GM10266 (cell line): Measurements from ENCODE around the gene MAK.
"Not testable (repeated sequence)": the region's sequence is repeated elsewhere in the genome, so short reads cannot be mapped to it uniquely, and the experiment has no call there.

Experiments used
- DNase-seq: peaks from one replicate; pipeline ENCODE4 v3.0.0; 2012; ENCODE audit errors: extremely low spot score
- TF ChIP-seq, protein P1 (sequence below): IDR thresholded peaks from 2 replicates; pipeline ENCODE4 v1.5.1; 2012; ENCODE audit warnings: mild to moderate bottlenecking, low read depth; ENCODE audit not compliant: control insufficient read depth, insufficient read depth; ENCODE audit errors: missing control alignments

MAK gene, protein sequence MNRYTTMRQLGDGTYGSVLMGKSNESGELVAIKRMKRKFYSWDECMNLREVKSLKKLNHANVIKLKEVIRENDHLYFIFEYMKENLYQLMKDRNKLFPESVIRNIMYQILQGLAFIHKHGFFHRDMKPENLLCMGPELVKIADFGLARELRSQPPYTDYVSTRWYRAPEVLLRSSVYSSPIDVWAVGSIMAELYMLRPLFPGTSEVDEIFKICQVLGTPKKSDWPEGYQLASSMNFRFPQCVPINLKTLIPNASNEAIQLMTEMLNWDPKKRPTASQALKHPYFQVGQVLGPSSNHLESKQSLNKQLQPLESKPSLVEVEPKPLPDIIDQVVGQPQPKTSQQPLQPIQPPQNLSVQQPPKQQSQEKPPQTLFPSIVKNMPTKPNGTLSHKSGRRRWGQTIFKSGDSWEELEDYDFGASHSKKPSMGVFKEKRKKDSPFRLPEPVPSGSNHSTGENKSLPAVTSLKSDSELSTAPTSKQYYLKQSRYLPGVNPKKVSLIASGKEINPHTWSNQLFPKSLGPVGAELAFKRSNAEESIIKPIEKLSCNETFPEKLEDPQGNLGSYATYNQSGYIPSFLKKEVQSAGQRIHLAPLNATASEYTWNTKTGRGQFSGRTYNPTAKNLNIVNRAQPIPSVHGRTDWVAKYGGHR

DNA sequence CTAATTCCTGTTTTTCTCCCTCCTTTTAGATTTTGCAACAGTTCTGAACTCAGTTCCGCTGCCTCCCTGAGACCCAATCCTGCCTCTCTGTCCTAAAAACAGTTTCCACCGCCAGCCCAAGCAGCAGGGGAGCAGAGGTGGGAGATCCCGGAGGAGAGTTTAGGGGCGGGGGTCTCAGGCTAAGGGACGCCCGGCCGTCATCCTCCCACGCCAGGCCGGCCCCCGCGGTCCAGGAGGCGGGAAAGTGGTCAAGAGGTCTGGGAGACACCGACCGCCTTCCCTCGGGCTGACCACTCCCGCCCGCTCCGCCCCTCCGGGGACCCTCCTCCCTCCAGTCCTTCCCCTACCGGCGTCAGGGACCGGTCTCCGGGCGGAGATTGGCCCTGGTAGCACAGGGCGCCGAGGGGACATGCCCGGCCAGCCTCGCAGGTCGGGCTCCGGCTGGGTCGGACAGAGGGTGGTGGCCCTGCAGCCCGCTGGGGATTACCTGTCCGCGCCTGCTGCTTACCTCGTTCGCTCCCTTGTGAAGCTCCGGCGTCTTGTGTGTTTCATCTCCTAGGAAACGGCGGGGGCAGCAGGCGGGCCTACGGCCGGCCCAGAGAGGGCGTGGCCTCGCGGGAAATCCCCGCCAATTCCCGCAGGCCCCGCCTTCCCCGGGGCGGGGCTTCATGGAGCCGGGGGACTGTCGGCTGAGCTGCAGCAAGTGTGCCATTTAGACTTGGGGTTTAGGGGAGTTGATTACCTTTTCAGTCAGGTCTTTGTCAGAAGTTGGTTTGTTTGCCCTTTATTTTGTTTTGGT is at the start of gene MAK:
Gene MAK (minus strand): TSS at position 545 of the 799 bp plus-strand sequence. CDS start 7,891 bp downstream, outside the sequence.
- TF ChIP-seq, protein P1, sequence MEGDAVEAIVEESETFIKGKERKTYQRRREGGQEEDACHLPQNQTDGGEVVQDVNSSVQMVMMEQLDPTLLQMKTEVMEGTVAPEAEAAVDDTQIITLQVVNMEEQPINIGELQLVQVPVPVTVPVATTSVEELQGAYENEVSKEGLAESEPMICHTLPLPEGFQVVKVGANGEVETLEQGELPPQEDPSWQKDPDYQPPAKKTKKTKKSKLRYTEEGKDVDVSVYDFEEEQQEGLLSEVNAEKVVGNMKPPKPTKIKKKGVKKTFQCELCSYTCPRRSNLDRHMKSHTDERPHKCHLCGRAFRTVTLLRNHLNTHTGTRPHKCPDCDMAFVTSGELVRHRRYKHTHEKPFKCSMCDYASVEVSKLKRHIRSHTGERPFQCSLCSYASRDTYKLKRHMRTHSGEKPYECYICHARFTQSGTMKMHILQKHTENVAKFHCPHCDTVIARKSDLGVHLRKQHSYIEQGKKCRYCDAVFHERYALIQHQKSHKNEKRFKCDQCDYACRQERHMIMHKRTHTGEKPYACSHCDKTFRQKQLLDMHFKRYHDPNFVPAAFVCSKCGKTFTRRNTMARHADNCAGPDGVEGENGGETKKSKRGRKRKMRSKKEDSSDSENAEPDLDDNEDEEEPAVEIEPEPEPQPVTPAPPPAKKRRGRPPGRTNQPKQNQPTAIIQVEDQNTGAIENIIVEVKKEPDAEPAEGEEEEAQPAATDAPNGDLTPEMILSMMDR = no peak
- peak; percentile 94 for DNase-seq

DNA sequence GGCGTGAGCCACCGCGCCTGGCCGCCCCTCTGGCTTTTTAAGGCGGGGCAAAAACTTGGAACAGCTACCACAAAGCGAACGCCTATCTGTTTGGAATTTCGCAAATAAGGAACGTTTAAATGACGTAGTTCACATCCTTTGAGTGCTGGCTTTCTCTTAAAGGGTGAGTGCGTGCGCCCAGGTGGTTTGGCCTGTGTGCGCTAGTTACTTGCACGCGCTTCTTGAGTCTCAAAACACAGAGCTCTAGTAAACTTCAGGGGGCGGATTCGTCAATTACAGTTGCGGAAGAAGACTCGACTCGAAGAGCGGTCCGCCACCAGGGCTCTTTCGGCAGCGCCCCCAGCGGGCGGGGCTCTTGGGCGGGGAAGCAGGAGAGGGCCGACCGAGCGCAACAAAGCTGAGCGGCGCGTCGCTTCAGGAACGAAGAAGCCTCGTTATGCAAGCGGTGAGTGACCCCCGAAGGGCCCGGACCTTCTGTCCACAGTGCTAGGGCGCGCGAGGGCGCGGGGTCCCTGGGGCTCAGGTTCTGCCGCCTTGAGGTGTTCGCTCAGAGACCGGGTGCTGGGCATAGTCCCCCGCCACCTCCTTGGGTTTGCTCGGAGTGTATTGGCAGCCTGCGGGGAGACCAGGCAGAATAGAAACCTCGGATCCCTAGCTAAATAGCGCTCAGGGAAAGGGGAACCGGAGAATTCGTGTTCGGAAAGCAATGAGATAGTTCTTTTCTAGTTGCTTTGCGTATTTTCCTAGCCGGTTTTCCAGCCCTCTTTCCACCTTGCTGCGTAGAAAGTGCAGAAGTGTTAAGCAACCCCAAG is 48.6 kb upstream of the MAK start, which contains the start of gene SYCP2L:
Gene SYCP2L (plus strand): TSS at position 362 of the 812 bp plus-strand sequence. CDS start 75 bp downstream, at position 437.
- TF ChIP-seq, protein P1 = no peak
- DNase-seq = no peak

DNA sequence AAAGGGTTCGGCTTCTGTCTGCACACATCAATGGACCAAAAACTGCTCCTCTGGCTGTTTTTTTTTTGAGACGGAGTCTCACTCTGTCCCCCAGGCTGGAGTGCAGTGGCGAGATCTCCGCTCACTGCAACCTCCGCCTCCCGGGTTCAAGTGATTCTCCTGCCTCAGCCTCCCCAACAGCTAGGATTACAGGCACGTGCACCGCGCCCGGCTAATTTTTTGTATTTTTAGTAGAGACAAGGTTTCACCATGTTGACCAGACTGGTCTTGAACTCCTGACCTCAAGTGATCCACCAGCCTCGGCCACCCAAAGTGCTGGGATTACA is 48.0 kb upstream of the MAK start:
- DNase-seq = not testable (repeated sequence)

DNA sequence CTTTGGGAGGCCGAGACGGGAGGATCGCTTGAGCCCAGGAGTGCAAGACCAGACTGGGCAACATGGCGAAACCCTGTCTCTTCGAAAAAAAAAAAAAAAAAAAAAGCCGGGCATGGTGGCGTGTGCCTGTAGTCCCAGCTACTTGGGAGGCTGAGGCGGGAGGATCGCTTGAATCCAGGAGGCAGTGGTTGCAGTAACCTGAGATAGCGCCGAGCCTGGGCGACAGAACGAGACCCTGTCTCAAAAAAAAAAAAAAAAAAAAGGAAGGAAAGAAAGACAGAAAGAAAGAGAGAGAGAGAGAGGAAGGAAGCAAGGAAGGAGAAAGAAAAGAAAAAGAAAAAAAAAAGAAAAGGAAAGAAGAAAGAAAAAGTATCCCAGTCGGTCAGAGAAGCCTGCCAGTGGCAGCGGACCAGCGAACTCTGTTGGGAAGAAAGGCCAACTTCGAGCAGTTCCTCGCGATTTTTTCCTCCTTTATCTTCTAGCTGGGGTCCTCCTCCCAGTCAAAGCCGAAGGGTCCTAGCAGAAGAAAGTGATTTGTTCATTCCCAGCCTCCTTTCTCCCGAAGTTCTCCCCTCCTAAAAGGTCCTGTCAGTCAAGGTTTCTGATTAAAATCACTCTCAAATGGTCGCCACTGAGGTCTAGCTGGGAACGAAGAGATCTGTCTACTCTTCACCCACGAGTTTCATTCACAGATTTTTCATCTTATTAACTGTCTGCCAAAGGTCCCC is 46.1 kb upstream of the MAK start:
- DNase-seq = no peak
- TF ChIP-seq, protein P1 = no peak

DNA sequence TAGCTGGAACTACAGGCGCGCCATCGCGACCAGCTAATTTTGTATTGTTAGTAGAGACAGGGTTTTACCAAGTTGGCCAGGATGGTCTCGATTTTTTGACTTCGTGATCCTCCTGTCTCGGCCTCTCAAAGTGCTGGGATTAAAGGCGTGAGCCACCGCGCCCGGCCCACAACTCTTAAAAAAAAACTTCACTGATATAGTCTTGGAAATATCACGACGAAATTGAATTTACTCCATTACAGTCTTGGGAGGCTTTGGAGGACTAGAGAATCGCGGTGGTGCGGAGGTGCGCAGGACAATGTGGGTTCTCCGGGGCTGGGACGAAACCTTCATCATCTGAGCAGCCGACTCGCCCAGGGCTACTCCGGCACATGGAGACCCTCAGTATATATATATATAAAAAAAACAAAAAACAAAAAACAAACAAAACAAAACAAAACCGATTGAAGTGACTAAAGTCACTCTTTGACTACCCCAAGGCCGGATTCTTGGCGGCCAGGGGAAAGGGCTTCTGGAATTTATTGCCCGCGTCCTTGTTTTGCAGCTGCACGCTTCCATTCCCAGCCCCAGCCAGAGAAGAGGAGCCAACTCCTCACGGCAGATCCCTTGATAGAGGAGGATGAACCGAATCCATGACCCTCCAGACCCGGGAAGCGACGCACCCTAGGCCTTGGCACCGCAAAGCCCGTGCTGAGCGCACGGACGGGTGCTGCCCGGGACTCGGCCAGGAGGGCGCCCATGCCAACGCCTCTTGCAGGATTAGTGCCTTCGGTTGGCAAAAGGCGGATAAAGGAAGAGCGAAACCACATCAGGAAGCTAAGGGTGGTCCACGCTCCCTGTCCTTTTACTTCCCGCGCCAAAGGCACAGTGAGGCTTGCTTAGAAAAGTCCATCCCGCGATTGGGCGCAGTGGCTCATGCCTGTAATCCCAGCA is 45.2 kb upstream of the MAK start:
- no peak for DNase-seq
- TF ChIP-seq, protein P1 = no peak

DNA sequence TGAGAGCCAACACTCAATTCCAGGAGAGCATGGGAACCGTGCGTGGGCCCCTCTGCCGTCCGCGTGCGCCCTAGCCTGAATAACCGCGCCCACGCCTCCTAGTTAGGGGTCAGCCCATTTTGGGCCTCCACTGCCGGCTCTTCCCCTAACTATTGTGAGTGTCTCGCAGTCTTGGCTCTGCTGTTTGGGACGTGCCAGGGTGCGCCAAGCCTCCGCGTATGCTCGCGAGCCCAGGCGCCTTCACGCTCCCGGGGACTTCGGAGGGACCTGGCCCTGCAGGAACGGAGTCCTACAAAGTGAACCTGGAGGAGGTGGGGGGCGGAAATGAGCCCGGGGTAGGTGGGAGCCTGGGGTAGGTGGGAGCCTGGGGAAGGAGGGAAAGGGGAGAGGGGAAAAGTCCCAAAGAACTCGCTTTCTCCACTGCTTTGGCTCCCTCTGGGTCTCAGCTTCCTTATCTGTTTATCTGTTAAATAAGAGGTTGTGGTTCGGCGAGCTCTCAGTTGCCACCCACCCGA is 44.4 kb upstream of the MAK start:
- no peak for DNase-seq

DNA sequence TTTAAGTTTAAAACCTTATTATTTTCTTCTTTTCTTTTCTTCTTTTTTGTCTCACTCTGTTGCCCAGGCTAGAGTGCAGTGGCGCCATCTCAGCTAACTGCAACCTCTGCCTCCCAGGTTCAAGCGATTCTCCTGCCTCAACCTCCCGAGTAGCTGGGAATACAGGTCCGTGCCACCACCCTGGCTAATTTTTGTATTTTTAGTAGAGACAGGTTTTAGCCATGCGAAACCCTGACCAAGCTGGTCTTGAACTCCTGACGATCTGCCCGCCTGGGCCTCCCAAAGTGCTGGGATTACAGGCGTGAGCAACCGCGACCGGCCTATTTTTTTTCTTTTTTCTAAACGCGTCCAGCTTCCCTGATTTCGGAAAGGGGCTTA is 43.9 kb upstream of the MAK start:
- not testable (repeated sequence) for DNase-seq

More for the DNA sequence above, 44.4 kb upstream of the MAK start:
- TF ChIP-seq, protein P1 = no peak
